Superior temporal gyrus (tissue), 1 donor: Measurements from ENCODE around the gene GSG1L.

Experiments used
- DNase-seq: peaks from one replicate; pipeline ENCODE4 v3.0.0-alpha.2; 2016; ENCODE audit errors: extremely low spot score

Gene GSG1L

DNA sequence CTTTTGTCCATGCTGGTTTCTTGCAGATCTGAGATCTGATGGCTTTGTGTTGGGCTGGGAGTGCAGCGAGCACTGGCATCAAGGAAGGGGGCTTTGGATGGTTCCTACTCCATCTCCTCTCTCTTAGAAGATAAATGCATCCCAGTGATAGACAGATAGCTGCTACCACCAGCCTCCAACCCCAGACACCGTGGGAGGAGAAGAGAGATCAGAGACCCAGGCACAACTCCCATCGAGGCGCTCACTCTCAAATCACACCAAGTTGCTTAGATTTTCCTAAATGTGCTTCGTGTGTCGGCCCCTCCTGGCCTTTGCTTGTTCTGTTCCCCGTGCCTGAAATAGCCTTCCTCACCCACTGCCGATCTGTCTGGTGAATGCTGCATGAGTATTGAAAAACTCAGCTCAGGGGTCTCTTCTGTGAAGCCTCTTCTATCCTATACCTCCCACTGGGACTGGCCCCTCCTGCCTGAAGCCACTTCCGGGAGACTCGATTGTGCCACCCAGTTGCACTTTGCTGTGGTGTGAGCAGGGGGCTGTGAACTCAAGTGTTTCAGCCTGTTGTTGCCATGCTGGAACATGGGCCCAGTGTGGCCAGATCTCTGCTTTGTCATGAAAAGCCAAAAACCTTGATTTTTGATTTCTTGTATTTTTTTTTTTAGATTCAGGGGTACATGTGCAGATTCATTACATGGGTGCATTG, 242.7 kb downstream of the GSG1L start:
- no peak for DNase-seq

DNA sequence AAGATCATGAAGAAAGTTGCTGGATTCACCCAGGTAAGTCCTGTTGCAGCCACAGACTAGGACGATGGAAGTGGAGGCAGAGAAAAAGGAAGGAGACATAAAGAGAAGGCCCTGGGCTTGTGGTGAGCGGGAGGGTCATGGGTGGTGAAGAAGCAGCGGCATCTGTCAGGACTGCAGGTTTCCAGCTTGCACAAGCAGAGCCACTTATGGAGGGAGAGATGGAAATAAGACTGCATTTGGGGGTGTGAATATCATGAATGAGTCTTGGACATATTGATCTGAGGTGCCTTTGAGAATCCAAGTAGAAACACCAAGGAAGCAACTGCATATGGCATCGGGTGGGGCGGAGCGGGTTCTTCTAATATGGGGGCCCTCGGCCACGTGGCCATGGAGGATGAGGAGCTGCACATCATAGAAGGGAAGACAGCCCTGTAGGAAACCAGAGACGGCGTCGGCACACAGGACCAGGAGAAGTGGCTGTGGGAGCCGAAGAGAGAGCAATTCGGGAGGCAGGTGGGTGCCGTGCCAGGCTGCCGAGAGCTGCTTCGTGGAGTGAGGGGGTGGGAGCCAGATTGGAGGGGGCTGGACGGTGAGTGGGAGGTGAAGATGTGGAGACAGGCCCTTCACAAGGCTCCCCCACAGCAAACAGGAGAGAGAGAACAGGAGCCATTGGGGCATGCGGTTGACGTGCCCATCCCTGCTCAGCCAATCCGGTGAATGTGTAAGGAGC, 243.5 kb downstream of the GSG1L start:
- no peak for DNase-seq

DNA sequence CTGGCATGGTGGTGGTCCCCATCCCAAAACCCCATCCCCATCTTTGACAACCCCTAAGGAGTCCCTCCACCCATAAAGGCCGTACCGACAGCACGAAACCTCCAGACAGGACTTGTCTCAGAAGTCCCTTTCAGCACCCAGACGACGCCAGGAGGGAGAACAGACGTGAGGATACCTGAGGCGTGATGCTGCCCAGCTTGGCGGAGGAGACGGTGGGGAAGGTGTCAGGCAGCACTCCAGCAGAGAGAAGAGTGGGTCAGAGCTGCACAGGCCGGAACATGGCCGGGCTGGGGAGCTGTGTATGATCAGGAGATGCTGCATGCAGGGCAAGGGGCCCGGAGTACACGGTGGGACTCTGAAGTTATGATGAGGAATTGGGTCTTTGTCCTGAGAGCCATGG, 244.2 kb downstream of the GSG1L start:
- no peak for DNase-seq

DNA sequence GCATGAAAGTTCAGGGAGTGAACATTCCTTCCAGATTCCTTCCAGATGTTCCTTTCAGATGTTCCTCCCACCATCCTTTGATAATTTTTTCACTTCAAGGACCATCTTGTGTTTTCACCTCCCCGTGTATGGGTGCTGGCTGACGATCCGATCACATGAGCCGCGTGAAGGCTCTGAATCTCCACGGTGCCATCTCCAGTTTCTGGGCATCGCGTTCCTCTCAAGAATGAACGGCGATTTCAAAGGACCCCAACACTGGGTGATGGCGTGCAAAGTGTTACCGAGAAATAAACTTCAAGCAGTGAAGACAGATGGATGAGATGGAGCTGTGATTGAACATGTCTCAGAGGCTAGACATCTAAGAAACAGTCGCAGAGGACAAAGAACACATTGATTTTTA, 245.3 kb downstream of the GSG1L start:
- no peak for DNase-seq

DNA sequence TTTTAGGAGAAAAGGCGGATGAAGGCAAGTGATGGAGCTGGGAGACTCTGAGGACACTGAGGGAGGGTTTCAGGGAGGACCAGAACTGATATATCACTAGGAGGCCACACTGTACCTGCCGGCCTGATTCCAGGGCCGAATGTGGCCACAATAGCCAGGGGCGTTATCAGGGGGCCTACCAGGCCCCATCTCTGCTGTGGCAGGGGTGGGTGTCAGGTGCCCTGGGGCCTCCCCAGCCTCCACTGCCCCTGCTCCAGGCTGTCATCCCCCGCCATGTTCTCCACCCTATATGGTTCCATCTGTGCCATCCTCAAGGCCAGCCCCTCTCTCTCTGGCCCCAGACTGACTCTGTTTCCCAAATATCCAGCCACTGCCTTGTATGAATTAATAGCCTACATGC, 246.5 kb downstream of the GSG1L start:
- DNase-seq = no peak

DNA sequence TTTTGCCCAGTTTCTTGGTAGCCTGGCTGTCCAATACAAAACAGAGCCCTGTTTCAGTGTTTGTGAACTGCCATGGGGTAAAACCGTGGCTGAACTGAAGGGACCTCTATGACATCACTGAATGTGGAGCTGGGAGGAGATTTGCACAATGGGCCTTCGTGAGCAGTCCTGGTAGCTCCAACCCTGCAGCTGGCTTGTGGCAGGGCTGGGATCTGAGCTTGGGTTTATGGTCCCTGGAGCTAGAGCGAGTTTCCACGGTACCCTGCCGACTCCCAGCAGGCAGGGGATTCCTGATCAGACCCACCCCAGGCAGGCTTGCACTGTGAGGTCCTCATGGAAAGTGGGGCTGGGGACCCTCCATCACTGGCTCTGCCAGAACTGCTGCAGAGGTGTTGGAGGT, 247.0 kb downstream of the GSG1L start:
- DNase-seq = peak; percentile 71

DNA sequence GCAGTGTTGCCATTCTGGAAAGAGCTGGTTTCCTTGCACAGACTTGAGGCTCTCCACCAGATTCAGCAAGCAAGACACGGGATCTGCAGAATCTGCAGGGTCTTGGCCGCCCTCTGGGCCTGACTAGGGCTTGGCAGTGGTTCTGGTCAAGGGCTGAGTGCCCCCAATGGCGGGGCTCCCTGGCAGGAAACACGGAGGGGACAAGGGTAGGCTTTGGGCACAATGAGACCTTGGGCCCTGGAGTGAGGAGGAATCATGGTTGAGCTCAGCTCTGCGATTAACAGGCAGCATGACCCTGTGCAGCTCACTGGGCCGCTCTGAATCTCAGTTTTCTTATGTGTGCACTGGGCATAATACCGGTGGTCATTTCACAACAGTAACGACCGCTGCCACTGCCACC, 249.9 kb downstream of the GSG1L start:
- DNase-seq = no peak

DNA sequence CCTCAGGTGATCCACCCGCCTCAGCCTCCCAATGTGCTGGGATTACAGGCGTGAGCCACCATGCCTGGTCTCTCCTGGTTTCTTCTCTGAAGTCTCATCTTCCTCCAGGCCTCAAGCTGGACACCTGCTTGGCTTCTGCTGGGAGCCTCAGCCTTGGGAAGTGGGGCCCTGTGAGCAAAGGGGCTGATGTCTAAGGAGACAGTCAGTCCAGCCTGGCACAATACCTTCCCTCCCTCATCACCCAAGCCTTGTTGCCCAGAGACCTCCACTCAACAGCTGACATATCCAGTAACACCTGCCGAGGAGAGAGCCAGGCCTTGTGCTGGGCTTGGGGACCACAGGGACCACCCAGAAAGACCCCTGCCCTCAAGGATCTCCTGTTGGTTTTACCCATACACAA, 251.6 kb downstream of the GSG1L start:
- DNase-seq = no peak

DNA sequence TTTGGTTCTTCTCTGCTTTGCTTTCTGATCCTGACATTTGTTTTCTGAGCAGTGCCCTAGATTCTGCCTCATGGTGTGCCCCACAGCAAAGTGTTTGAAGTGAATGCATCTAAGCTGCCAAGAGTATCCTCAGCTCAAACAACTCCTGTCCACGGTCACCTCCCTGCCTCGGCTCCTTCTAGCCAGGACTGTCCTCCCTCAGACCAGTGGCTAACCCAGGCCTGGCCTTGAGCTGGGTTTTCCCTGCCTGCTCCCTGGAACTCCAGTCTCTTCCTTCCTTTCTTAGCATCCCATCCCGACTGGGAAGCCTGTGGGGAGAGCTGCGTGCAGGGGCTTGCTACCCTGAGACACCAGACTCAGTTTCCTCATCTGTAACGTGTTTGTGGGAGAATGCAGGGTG, 256.5 kb downstream of the GSG1L start:
- no peak for DNase-seq

DNA sequence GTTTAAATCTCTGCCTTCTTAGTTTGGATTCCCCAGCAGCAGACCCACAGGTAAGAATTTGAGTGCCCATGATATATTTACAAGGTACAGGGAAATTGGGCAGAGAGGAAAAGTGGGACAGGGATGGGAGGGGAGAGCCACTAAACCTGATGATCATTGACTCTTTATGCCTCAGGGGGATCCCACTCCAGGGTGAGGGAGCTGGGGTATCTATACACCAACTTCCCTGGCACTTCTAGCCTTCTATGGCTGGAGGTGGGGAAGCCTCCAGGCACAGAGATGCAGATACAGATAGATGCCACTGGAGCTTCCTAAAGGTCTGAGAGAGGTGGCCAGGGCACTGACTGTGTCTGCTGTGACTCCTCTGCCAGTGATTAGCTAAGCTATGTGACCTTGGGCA, 257.1 kb downstream of the GSG1L start:
- no peak for DNase-seq

DNA sequence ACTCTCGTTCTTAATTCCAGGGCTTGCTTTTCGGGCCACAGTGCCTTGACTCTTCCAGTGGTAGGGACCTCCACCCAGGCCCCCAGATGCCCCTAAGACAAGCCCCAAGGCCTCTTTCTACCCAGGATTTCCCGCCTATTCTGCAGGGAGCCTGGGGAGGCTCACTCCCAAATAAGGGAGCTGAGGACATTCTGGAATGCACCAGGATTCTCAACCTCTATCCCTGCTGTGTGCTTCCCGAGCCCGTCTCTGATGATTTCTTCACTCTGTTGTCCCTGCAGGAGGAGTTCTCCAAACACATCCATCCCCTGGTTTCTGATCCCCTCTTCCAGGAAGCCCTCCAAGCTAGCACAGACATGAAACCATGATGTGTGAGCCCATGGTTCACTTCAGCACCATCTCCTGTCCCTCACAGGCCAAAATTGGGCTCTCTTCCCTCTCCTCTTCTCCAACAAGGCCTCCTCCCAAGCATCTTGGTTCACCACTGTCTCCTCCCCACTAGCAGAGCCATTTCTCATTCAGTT, 257.6 kb downstream of the GSG1L start:
- DNase-seq = no peak

DNA sequence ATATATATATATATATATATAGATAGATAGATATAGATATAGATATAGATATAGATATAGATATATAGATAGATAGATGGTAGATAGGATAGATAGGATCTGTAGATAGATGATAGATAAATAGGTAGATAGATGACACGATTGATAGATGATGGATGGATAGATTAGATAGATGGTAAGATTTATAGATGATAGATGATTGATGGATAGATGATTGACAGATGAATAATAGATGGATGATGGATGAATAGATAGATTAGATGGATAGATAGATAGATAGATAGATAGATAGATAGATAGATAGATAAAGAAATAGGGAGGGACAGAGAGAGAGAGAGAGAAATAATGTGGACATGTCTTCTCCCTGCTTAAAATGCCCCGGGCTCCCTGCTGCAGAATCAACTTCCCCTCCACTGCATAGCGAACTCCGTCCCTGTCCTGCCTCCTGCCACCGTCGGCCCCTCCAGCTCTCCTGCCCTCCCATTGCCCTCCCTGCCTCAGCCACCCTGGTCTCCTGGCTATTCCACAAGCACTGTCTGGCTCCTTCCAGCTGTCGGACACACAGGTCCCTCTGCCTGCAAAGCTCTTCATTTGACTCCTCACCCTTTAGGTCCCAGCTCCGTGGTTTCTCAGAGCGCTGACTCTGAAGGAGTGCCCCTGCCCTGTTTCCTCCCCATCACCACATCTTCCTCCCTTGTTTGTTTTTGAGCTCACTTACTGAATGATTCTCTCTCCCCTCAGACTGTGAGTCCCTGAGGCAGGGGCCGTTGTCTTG, 259.6 kb downstream of the GSG1L start:
- DNase-seq = no peak

DNA sequence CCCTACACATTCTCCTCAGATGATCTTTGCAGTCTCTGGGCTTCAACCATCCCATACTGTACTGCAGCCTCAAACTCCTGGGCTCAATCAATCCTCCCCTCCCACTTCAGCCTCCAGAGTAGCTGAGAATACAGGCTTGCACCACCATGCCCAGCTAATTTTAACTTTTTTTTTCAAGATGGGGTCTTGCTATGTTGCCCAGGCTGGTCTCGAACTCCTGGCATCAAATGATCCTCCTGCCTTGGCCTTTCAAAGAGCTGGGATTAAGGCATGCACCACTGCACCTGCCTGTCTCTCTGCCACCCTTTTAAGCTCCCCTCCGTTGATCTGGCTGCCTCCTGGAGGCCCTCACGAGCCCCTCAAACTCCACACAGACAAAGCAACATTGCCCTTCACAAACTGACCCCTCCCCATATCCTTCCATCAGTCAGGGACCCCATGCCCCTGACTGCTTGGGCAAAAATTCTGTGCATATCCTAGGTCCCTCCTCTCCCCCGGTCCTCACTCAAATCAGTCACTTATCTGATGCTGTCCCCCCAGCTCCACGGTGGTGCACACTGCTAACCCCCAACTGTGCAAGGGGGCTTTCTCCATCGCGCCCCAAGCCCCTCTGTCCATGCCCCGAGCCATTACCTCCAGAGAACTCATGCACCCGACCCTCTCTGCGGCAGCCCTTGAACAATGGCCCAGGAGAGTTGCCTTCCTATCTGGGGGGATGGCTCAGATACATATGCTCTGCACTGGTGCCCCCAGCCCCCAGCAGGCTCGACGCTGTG, 260.7 kb downstream of the GSG1L start:
- no peak for DNase-seq

DNA sequence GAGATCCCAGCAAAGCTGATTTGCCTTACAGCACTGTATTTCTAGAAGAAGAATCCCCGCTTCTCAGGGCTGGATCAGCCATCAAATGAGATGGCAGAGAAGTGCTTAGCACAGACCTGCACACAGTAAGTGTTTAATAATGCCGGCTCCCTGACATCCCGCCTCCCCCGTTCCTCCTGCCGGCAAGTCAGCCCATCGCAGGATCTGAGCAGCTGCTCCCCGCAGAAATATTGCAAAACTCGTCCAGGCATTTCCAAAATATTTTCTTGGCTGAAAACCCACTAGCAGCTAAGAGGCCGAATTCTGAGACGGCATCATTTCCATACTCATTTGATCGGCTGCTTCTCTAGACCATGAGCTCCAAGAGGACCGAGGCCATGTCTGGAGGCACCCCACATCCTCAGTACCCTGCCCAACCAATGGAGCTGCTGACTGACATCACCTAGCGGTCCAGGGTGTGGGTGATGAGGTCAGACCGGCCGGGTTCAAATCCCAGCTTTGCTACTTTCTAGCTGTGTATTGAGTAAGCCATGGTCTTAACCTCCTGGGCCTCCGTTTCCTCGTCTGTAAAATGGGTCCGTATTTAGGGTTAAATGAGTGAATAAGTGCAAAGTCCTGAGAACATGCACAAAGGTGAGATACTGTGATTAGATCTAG, 262.1 kb downstream of the GSG1L start:
- no peak for DNase-seq

DNA sequence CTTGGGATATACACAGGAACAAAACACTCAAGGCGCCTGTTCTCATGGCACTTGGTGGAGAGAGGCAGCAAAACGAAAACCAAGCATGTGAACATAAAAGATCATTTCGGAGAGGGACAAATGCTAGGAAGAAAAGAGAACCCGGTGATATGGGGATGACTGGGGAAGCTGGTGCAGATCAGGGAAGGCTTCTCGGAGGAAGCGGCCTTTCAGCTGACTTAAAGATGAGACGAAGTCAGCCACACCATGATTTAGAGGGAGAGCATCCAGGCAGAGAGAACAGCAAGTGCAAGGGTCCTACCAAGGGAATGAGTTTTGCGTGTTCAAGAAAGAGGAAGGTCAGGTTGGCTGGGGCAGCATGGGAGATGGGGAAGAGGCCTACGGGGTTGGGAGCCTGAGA, 262.7 kb downstream of the GSG1L start:
- DNase-seq = no peak

DNA sequence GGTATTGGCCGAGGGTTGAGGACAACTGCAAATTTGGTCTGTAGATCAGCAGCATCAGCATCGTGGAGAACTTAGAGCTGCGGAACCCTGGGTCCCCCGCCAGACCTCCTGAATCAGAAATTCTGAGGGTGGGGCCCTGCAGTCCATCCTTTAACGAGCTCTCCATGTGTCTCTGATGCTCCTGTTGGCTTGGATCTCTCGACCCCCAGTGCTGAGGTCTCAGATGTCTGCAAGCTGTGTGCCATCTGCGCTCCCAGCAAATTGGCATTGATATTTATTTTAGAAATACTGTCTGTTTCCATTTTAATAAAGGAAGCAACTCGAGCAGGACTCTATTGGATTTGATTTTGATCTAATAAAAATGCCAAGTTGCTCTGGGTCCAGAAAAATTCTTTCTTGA, 263.6 kb downstream of the GSG1L start:
- no peak for DNase-seq

DNA sequence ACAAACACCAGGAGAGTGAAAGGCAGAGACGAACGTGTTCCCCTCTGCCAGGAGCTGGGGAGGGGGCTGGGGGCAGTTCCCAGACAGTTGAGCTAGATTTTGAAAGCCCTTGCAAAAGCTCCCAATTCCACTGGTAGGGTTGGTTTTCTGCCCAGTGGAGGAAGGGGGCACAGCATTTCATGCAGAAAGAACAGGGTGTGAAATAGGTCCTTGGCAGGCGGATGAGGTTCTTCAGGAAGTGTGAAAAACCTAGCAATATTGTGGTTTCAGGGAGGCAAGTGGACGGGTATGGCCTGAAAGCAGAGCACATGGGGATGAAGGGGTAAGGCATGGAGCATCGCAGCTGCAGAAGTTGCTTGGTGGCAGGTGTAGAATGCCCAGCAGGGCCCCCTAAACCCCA, 265.3 kb downstream of the GSG1L start:
- no peak for DNase-seq

DNA sequence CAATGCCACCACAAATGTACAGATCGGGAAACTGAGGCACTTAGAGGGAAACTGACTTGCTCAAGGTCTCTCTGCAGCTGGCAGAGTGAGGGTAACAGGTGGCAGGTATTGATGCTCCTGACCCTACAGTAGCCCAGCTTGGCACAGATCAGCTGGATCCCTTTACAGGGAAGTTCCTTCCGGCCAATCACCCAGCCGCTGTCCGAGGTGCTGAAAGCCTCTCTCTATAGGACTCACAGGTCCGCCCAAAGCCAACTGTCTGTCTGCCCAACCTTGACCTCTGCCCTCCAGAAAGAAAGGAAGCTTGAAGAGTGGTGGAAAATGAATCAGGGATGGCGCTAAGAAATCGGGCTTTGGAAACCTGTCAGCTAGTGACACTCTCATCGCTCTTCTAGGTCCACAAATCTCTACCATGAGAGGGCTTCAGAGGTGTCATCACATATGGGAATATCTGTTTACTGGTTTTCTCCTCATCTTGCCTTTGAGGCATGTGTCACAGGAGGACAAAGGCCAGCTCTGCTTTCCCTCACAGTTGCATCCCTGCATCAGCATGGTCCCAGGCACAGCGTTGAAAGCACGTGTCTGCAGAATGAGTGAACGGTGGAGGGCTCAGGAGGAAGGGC, 267.4 kb downstream of the GSG1L start:
- no peak for DNase-seq

DNA sequence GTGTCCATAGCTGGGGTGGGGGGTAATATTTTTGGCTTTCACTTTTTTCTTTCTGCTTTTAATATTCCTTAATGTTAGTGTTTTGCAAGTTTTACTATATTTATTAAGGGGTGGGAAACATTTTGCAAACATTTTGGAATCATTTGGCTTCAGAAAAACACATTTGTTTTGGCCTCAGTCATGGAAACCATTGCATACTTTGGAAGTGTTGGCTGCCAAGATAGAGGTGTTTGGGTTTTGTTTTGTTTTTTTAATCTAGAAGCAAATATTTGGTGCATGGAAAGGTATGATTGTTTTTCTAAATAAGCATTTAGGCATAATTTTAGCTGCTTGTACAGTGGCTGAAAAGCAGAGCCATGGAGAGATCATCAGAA, 270.3 kb downstream of the GSG1L start:
- no peak for DNase-seq

DNA sequence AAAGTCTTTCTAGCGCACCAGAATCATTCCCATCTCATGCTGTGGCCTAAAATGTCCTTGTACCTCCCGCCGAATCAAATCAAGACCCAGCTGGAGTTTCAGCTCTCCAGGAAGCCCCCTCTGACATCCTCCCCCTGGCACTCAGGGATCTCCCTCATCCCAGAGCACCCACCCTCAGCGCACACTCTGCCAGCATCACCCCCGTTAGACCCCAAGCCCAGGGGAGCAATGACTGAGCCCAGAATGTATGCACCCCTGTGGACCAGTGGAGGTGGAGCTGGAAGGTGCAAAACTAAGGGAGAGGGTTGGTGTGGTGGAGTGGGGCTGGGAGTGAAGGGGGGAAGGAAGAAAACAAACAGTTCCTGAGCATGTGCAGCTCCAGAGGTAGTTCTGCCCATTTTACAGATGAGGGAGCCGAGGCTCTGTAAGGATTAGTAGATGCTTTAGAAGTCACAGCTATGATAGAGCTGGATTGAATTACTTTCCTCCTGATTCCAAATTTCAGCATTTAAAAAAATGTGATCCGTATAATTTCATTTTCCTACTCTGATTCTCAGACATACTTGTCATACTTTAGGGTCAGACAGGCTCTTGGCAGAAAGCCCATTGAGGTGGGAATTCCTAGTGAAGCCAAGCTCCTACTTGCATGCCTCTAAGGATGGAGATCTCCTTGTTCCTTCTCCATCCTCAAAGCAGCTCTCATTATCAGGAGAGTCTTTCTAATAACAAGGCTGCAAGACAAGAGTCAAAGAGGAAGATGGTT, 270.8 kb downstream of the GSG1L start:
- no peak for DNase-seq
